H1 (cell line): ENCODE results near the gene WNT9A. TPM values are rescaled to one million over a fixed set of nuclear protein-coding genes. Genes with fewer than 3 reads are reported as not detected.

ENCODE experiments used
- CTCF ChIA-PET: fragments of 300-600 bp; sonication (Branson Sonifier 250); formaldehyde crosslinking; loops from one replicate; lab custom pipeline; 2021; ENCODE audit not compliant: partially characterized antibody; lab: Charles Lee
- POLR2A ChIA-PET: fragments of 300-600 bp; sonication (Branson Sonifier 250); formaldehyde crosslinking; loops from one replicate; lab custom pipeline; 2021; ENCODE audit warnings: inconsistent platforms; ENCODE audit not compliant: partially characterized antibody; lab: Charles Lee
- DNase-seq, 2 experiments: peaks; one replicate each; pipeline versions ENCODE4 v3.0.0 to v3.0.0-alpha.2; 2010 to 2022; ENCODE audit warnings: low spot score in 2 of 2, low read depth in 1 of 2, mixed read lengths in 1 of 2
- FAIRE-seq: peaks from 2 replicates; lab custom pipeline; 2011; peaks lifted over from hg19 to GRCh38; lab: Jason Lieb, UNC
- H2AFZ ChIP-seq: 2 replicates; pipeline ENCODE4 v1.8.1; 2012; ENCODE audit warnings: low read length, inconsistent platforms
- H2AK5ac ChIP-seq: 2 replicates; pipeline ENCODE4 v1.6.1; 2013; ENCODE audit warnings: low read depth, low read length
- H2BK120ac ChIP-seq: replicated peaks from 2 replicates; pipeline ENCODE3; 2013; ENCODE audit warnings: low read depth, low read length, inconsistent platforms
- H2BK12ac ChIP-seq: 2 replicates; pipeline ENCODE4 v1.6.1; 2013; ENCODE audit warnings: low read depth, low read length
- H2BK15ac ChIP-seq: 2 replicates; pipeline ENCODE4 v1.6.1; 2013; ENCODE audit warnings: low read length
- H2BK20ac ChIP-seq: 2 replicates; pipeline ENCODE4 v1.6.1; 2013; ENCODE audit warnings: low read length
- H2BK5ac ChIP-seq: 2 replicates; pipeline ENCODE4 v1.6.1; 2013; ENCODE audit warnings: low read depth, low read length
- H3K14ac ChIP-seq: 2 replicates; pipeline ENCODE4 v1.6.1; 2013; ENCODE audit warnings: inconsistent platforms; ENCODE audit not compliant: insufficient read length
- H3K18ac ChIP-seq: 2 replicates; pipeline ENCODE4 v1.6.1; 2013; ENCODE audit warnings: low read length; ENCODE audit errors: extremely low read depth
- H3K23ac ChIP-seq: 2 replicates; pipeline ENCODE4 v1.6.1; 2013; ENCODE audit warnings: inconsistent platforms; ENCODE audit not compliant: insufficient read length
- H3K23me2 ChIP-seq: 2 replicates; pipeline ENCODE4 v1.6.1; 2013; ENCODE audit warnings: low read depth, low read length
- H3K27ac ChIP-seq: 2 replicates; pipeline ENCODE4 v1.6.1; 2011; ENCODE audit warnings: low read depth, low read length, inconsistent platforms
- H3K27me3 ChIP-seq, 4 experiments: replicated peaks in 1 of 4; 1 replicate in 1 of 4; 2 replicates in 3 of 4; pipeline versions ENCODE4 v1.6.1 to v1.8.1; 2011 to 2013; ENCODE audit warnings: low read length in 3 of 4, mild to moderate bottlenecking in 3 of 4, inconsistent platforms in 2 of 4, mixed read lengths in 2 of 4, moderate library complexity in 1 of 4; ENCODE audit not compliant: control insufficient read depth in 3 of 4, insufficient read depth in 3 of 4; ENCODE audit errors: extremely low read depth in 1 of 4
- H3K36me3 ChIP-seq, 4 experiments: 2 replicates each; pipeline versions ENCODE4 v1.6.1 to v1.8.1; 2011 to 2013; ENCODE audit warnings: mild to moderate bottlenecking in 4 of 4, low read length in 3 of 4, moderate library complexity in 2 of 4, control low read depth in 1 of 4, inconsistent platforms in 1 of 4; ENCODE audit not compliant: insufficient read depth in 4 of 4, control insufficient read depth in 2 of 4
- H3K4ac ChIP-seq: replicated peaks from 2 replicates; pipeline ENCODE3; 2013; ENCODE audit warnings: low read length, low read depth, mixed read lengths, inconsistent platforms; ENCODE audit not compliant: insufficient read length
- H3K4me1 ChIP-seq, 4 experiments: replicated peaks in 1 of 4; 1 replicate in 1 of 4; 2 replicates in 3 of 4; pipeline versions ENCODE4 v1.6.1 to v1.8.1; 2011 to 2013; ENCODE audit warnings: low read length in 3 of 4, inconsistent platforms in 2 of 4, mixed read lengths in 1 of 4; ENCODE audit not compliant: insufficient read depth in 4 of 4, control insufficient read depth in 3 of 4
- H3K4me2 ChIP-seq, 2 experiments: 2 replicates each; pipeline versions ENCODE4 v1.6.1 to v1.8.1; 2011 to 2013; ENCODE audit warnings: low read depth in 2 of 2, low read length in 2 of 2, control low read depth in 1 of 2, inconsistent platforms in 1 of 2, mild to moderate bottlenecking in 1 of 2; ENCODE audit not compliant: insufficient read depth in 1 of 2
- H3K4me3 ChIP-seq, 4 experiments: fragments of 200-600, 300-600 bp in 1 of 4; sonication (generic), shearing (Covaris generic), sonication (Bioruptor Twin) in 1 of 4; 2 replicates each; pipeline versions ENCODE4 v1.5.1 to v1.8.1; 2011 to 2016; ENCODE audit warnings: low read length in 4 of 4, low read depth in 3 of 4, control low read depth in 2 of 4, inconsistent platforms in 2 of 4, mild to moderate bottlenecking in 2 of 4, mixed read lengths in 1 of 4, moderate library complexity in 1 of 4; ENCODE audit not compliant: insufficient read depth in 2 of 4; ENCODE audit errors: extremely low read depth in 1 of 4
- H3K56ac ChIP-seq: replicated peaks from 2 replicates; pipeline ENCODE3; 2013; ENCODE audit warnings: low read depth, mild to moderate bottlenecking, mixed read lengths, low read length, inconsistent platforms; ENCODE audit not compliant: insufficient read length
- H3K79me1 ChIP-seq: 2 replicates; pipeline ENCODE4 v1.6.1; 2013; ENCODE audit warnings: low read depth, low read length, control low read depth
- H3K79me2 ChIP-seq, 2 experiments: 2 replicates each; pipeline versions ENCODE4 v1.6.1 to v1.8.1; 2012 to 2013; ENCODE audit warnings: low read length in 2 of 2, mild to moderate bottlenecking in 2 of 2, inconsistent platforms in 1 of 2; ENCODE audit not compliant: insufficient read depth in 2 of 2, control insufficient read depth in 1 of 2
- H3K9ac ChIP-seq, 4 experiments: replicated peaks in 1 of 4; 1 replicate in 1 of 4; 2 replicates in 3 of 4; pipeline versions ENCODE4 v1.6.1 to v1.8.1; 2011 to 2013; ENCODE audit warnings: low read depth in 3 of 4, low read length in 3 of 4, control low read depth in 2 of 4, mild to moderate bottlenecking in 2 of 4, moderate library complexity in 2 of 4, inconsistent platforms in 1 of 4; ENCODE audit errors: extremely low read depth in 1 of 4
- H3K9me3 ChIP-seq, 2 experiments: 2 replicates each; pipeline versions ENCODE4 v1.6.1 to v1.8.1; 2012 to 2013; ENCODE audit warnings: mild to moderate bottlenecking in 2 of 2, moderate library complexity in 2 of 2, control low read depth in 1 of 2, inconsistent platforms in 1 of 2, low read depth in 1 of 2, low read length in 1 of 2, mixed read lengths in 1 of 2; ENCODE audit not compliant: insufficient read depth in 2 of 2
- H4K20me1 ChIP-seq, 2 experiments: replicated peaks in 1 of 2; 2 replicates each; pipeline versions ENCODE3 to v1.8.1; 2011 to 2013; ENCODE audit warnings: inconsistent platforms in 2 of 2, low read length in 2 of 2, mild to moderate bottlenecking in 1 of 2; ENCODE audit not compliant: insufficient read depth in 2 of 2, control insufficient read depth in 1 of 2
- H4K5ac ChIP-seq: 2 replicates; pipeline ENCODE4 v1.6.1; 2013; ENCODE audit warnings: low read length, low read depth, mixed read lengths, inconsistent platforms; ENCODE audit not compliant: insufficient read length
- H4K8ac ChIP-seq: 2 replicates; pipeline ENCODE4 v1.8.0; 2013; ENCODE audit warnings: mild to moderate bottlenecking, moderate library complexity, low read length, inconsistent platforms; ENCODE audit not compliant: insufficient read depth; ENCODE audit errors: extremely low read depth
- H4K91ac ChIP-seq: replicated peaks from 2 replicates; pipeline ENCODE3; 2013; ENCODE audit warnings: low read length, mixed read lengths, inconsistent platforms; ENCODE audit not compliant: insufficient read length
- ATF3 ChIP-seq: IDR thresholded peaks from 2 replicates; pipeline ENCODE4 v1.6.1; 2011; ENCODE audit warnings: low read depth, mild to moderate bottlenecking, low read length; ENCODE audit not compliant: insufficient read depth
- BACH1 ChIP-seq: IDR thresholded peaks from 2 replicates; pipeline ENCODE4 v1.6.1; 2012; ENCODE audit warnings: low read length, improper control_type of control experiment
- CEBPB ChIP-seq: IDR thresholded peaks from 2 replicates; pipeline ENCODE4 v1.6.1; 2012; ENCODE audit warnings: low read depth, low read length
- CHD1 ChIP-seq: IDR thresholded peaks from 2 replicates; pipeline ENCODE4 v1.6.1; 2012; ENCODE audit warnings: low read depth, low read length, improper control_type of control experiment
- E2F6 ChIP-seq: IDR thresholded peaks from 2 replicates; pipeline ENCODE4 v1.6.1; 2012; ENCODE audit warnings: inconsistent platforms
- HDAC6 ChIP-seq: IDR thresholded peaks from one replicate; pipeline ENCODE4 v1.7.1; 2012; ENCODE audit warnings: low read depth, mild to moderate bottlenecking, inconsistent platforms, low read length, moderate library complexity
- KDM1A ChIP-seq: fragments of 200-600, 300-600 bp; sonication (generic); IDR thresholded peaks from 2 replicates; pipeline ENCODE4 v1.7.1; 2016; ENCODE audit warnings: mild to moderate bottlenecking, low read length, borderline replicate concordance
- KDM5A ChIP-seq: fragments of 200-600 bp; IDR thresholded peaks from 2 replicates; pipeline ENCODE4 v1.7.1; 2012; ENCODE audit warnings: mild to moderate bottlenecking, low read length, inconsistent platforms, mixed read lengths
- MAFK ChIP-seq: IDR thresholded peaks from 2 replicates; pipeline ENCODE4 v1.6.1; 2012; ENCODE audit warnings: low read depth, mild to moderate bottlenecking, improper control_type of control experiment, low read length
- MAX ChIP-seq: IDR thresholded peaks from 2 replicates; pipeline ENCODE4 v1.6.1; 2012; ENCODE audit warnings: inconsistent platforms
- SIRT6 ChIP-seq: IDR thresholded peaks from one replicate; pipeline ENCODE4 v1.7.1; 2012; ENCODE audit warnings: low read length, inconsistent platforms
- whole genome bisulfite sequencing, 2 experiments: shearing (Covaris generic) in 1 of 2; methylation state at CpG; one replicate each; pipeline versions ENCODE4 v1.1.6 to v1.1.7; 2013 to 2015; ENCODE audit warnings: low lambda C conversion rate in 2 of 2, mixed read lengths in 2 of 2, inconsistent platforms in 1 of 2, low coverage in 1 of 2, missing lambda C conversion rate in 1 of 2; ENCODE audit not compliant: insufficient replicate concordance in 2 of 2, insufficient coverage in 1 of 2, insufficient read length in 1 of 2; ENCODE audit errors: extremely low coverage in 1 of 2, missing lambda C conversion rate in 1 of 2; 5-methylcytosine and 5-hydroxymethylcytosine counted together
- polyA plus RNA-seq, 7 experiments: library from polyadenylated mRNA; depleted of rRNA in 3 of 7; stranded (reverse) in 5 of 7; unstranded in 2 of 7; fragments of >200 nt in 5 of 7; fragments of 200-250 nt in 2 of 7; gene quantifications; 1 replicate in 5 of 7; 2 replicates in 1 of 7; 4 replicates in 1 of 7; pipeline versions ENCODE4 v1.2.1 to v1.2.3, GENCODE V29; 2011 to 2013; ENCODE audit warnings: missing spikeins in 2 of 7, mixed read lengths in 2 of 7
- total RNA-seq: library from RNA; stranded (reverse); fragmentation: NEBNext Ultra II Directional; extraction: Animal tissue kit (Norgen Biotek cat#: 25700); gene quantifications from 2 replicates; pipeline ENCODE4 v1.2.1, GENCODE V29; 2021

Gene WNT9A
- total and polyA plus RNA-seq, 2 of the 8 experiments (the other 6 are each of a cell fraction or from before 2014, with no cell fraction given) = 1.1 to 1.5 TPM

GRCh38 chr1:227937031-227937837 lies 10.5 kb downstream of the WNT9A start:
- CTCF ChIA-PET = interaction anchor here (0.9 to 1.5 kb wide), 5 partner anchors 8 to 143 kb away, joined by 3 to 6 read pairs (median 4); no protein-coding TSS in a partner anchor
- Histone ChIP-seq H2BK5ac (no peak overlapping the region), H3K4ac (no peak overlapping the region), H2AK5ac (no peak overlapping the region), H4K20me1 (peaks cover 0 to 8% of the 10 kb centered on the region in 2 experiments), H3K14ac (no peak overlapping the region), H2BK20ac (no peak overlapping the region), H3K79me2 (no peaks in the 10 kb centered on the region), H3K4me3 (no peak overlapping the region), H4K8ac (no peak overlapping the region), H4K5ac (no peak overlapping the region), H3K36me3 (no peaks in the 10 kb centered on the region), H3K27ac (no peak overlapping the region), H3K4me1 (no peaks in the 10 kb centered on the region; a peak in 1 of 7 replicates), H2AFZ (no peak overlapping the region), H3K18ac (no peak overlapping the region), H3K23ac (no peak overlapping the region), H3K27me3 (no peaks in the 10 kb centered on the region), H3K23me2 (peaks cover 3% of the 10 kb centered on the region; the same call in 1 of the 2 replicates), H2BK12ac (no peak overlapping the region), H3K9ac (no peak overlapping the region), H3K56ac (no peak overlapping the region), H3K4me2 (no peak overlapping the region), H2BK15ac (no peak overlapping the region), H3K79me1 (0 out of 2 replicates have a peak, but pooled peaks cover 2% of the 10 kb centered on the region), H3K9me3 (no peaks in the 10 kb centered on the region), H4K91ac (no peak overlapping the region), H2BK120ac (no peak overlapping the region)
- POLR2A ChIA-PET = no interaction called here
- 90% methylated on average over 20 of the region's 20 CpGs; no CpG with 5 or more reads in 1 of the 2 experiments for WGBS, 2 experiments
- DNase-seq (no peak), FAIRE-seq (no peak)
- no peak for TF ChIP-seq SIRT6
- TF ChIP-seq BACH1 = no peak
- TF ChIP-seq KDM1A = no peak
- no peak for TF ChIP-seq CEBPB
- no peak for TF ChIP-seq MAFK
- TF ChIP-seq CHD1 = no peak
- no peak for TF ChIP-seq MAX
- no peak for TF ChIP-seq ATF3
- TF ChIP-seq E2F6 = no peak
- no peak for TF ChIP-seq HDAC6
- TF ChIP-seq KDM5A = no peak
